CD4-positive, alpha-beta T cell treated with Interleukin-4 for 1 hour (primary cell): ENCODE measurements around the gene ABCC12.
A peak's percentile ranks its signal among the peaks of the same experiment; 100 is the strongest.

Experiments used
- DNase-seq, 2 donors: peaks; one replicate each; pipeline ENCODE4 v3.0.0-alpha.2; 2020 to 2022

Gene ABCC12

DNA sequence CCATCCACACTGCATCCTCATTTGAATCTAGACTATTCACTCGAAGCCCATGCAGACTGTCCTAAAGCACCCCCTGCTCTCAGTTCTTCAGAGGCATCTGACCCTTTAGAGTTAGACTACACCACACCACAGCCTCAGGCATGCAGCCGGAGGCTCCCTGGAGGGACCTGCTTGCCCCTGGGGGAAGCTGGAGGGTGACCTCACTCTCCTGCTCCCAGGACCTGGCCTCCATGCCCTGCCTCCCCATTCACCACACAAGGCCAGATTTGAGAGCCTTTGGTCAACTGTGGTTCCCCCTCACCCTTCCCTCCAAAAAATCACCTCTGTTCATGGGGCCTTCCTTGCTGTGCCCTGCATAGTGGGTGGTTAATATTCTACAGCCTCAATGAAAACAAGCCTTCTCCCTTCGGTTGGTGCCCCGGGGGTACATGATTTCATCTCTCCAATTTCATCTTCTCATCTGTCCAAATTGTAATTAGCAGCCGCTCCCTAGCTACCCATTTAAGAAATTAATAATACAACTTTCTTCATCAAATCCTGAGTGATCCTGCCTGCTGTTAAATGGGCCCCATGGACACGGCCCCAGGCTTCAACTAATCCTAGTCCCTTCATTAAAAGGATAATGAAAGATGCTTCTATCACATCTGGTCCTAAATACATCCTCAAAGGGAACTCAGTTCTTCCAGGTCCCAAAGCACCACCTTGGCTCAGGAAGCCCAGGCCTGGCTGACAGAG is 24.4 kb downstream of the ABCC12 start:
- no peak for DNase-seq

DNA sequence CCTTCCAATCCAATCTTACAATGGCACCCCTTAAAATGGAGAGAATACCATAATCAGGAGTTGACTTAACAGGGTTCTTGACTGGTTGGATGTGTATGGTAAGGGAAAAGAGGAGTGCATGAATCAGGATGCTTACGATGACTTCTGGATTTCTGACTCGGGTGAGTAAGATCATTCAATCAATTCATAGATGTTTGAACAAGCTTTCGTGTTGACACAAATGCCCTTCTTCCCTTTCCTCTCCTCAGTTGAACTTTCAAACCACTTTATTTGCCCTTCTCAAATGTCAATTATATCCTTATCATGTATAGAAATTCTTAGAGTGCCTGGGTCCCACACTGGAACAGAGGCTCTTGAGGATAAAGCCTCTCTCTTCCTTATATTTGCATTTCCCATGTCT is 25.9 kb downstream of the ABCC12 start:
- DNase-seq: no peak

DNA sequence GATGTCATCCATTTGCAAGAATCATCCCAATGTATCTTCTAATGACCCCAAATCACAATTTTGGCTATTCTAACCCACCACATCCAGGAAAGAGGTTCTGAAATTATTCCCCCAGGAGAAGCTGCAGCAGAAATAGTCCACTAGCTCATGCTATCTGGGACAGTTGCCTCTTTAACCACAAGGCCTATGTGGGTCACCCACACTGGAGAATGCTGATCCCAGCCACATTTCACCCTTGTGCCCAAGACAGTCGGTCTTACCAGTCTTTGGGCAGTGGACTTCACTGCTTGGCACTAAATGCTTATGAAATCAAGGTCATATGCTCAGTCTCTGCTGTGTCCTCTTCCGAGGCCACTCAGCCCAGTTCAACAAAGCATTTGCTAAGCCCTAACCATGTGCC is 27.0 kb downstream of the ABCC12 start:
- no peak for DNase-seq

DNA sequence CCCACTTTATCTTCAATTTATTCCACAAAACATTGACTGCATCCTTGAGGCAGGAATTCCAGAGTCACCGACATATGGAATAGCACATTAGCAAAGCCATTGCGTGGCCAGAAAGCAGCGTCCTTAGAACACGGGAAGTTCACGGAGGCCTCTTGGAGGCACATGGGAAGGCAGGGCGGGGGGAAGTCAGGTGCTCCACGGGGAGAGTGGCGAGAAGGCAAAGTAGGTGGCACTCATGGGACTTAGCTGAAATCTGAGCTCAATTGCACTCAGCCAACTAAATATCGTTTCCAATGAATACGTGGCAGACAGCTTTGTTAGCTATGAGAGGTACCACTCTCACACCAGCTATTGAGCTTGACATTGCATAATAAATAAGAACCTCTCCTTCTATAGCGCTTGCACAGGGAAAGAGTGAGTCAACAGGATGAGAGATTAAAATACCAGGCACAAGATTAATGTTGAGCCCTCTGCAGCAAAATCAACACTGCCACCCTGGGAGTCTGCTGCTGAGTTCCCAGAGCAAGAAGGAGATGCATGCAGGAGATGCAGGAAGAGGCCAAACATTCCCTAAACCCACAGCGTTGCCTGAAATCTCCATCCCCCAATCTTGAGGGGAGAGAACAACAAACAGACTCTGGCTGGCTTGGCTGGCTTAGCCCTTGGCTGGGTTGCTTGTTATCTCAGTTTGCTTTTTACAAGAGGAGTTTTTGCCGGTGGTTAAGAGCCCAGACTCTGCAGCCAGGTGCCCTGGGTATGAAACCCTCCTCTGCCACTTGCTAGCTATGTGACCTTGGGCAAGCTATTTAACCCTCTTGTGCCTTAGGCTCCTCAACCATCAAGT is 28.8 kb downstream of the ABCC12 start:
- no peak for DNase-seq

DNA sequence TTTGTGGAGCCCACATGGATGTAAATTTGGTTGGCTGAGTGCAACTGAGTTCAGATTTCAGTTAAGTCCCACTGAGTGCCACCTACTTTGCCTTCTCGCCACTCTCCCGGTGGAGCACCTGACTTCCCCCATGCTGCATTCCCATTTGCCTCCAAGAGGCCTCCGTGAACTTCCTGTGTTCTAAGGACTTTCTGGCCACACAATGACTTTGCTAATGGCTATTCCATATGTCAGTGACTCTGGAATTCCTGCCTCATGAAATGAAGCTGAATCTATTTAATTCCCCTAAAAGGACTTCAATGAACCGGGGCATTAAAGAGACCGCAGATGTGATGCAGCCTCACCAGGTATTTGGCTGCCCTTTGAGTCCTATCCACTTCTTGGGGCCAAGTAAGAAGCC is 29.9 kb downstream of the ABCC12 start:
- no peak for DNase-seq

DNA sequence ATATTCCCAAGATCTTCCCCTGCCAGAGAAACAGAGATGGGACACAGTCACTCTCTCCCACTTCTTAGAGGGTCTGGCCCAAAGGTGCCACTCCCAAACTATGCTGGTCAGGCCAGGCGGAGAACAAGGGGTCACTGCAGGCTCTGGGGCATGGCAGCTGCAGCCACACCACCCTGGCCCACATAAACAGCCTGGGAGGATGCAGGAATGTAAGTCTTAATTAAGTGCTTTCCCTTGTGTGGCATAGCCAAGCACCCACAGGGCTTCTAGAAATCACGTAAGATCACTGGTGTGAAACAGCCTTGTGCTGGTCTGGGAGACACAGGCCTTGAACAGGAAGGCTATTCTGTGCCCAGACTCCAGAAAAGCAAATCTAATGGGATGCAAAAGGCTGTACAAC is 31.5 kb downstream of the ABCC12 start:
- no peak for DNase-seq

DNA sequence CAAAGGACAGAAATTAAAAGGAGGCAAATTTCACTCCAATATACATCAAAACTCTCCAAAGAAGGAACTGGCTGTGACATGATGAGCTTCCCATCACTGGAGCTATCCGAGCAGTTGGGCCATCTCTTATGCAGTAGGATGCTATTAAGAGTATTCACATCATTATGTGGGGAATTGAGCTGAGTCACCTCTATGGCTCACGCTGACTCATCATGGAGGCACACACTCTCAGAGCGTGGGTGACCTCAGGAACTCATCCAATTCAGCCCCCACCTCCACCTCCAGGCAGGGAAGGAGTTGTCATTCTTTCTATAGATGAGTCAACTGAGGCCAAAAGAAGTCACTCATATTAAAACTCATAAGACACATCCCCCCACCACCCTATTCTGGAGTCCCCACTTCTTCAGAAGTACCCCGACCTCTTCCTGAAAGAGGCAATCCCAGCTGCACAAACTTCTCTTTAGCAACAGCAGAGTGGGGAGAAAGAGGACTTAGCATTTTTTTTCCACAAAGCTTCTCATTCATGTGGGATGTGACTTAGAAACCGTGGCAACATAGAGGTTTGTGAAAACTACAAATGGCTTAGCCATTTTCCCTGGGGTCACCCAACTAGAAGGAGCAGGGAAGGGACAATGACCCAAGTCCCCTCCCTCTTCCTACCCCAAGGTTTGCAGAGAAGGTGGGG is 32.5 kb downstream of the ABCC12 start:
- DNase-seq: no peak

DNA sequence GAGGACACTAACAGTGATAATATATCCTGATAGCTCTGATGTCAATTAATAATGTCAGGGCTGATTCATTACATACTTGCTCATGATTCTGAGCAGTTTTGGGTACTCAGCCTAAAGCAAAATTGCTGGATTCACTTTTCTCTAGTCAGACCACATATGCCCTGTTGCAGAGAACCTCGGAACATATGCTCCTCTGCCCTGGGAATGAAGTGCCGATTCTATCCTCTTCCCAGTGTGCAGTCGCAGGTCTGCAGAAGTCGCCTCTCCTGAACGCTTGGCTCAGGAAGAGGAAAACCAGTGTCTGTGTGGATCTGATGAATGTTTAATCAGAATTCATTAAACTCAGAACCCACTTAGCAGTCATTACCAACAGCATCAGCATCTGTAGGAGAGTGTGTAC is 34.5 kb downstream of the ABCC12 start:
- DNase-seq: no peak

DNA sequence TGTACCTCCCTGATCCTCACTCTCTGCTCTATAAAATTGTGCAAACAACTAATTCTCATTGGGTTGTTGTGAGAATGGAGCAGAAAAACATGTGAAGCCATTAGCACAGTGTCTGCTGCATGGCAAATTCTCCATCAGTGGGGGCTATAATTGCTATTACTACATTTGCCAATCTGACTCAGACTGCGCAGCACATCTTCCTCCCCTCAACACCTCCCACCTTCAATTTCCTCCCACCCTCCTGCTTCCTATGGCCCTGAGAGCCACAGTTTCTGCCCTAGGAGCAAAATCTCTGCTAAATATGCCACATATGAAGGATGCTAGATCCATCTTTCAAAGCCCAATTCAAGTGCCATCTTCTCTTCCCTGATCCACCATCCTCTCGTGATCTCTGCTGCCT is 37.0 kb downstream of the ABCC12 start:
- DNase-seq: no peak

DNA sequence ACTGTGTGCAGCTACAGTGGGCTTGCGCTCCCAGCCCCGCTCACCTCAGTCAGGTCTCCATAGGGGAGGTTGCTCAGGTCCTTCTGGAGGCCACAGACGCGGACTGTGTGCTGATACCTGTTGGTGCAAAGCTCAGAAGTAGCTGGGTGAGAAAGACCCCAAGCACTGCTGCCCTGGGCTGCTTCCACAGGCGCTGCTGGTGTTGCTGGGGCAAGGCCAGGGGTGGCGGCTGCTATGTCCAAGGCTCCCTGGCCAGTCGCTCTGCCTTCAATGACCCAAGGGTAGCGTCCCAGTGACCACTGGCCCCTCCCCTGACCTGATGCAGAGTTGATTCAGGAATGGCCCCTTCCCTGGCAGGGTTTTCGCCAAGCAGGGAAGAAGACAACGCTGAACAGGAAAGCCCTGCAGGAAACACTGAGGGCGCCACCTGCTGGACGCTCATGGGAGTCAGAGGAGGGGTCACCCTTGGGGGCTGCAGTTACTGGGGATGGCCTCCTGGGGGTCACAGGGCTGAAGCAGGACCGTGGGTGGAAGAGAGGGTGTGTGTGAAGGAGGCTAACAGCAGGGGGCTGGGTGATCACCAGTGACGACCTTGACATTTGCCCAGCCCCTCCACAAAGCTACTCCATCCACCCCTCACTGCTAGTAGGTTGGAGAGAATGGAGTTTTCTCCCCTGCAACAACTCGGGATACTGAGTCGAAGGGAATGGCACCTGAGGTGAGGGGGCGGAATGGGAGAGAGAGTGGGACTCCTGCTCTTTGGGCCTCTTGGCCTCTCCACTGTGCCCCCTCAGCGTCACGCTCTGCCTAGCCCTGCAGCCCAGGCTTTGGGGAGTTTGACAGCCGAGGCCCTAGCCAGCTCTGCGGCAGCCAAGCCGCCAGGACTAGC is 38.3 kb downstream of the ABCC12 start:
- DNase-seq: peak; percentile 42 to 50

DNA sequence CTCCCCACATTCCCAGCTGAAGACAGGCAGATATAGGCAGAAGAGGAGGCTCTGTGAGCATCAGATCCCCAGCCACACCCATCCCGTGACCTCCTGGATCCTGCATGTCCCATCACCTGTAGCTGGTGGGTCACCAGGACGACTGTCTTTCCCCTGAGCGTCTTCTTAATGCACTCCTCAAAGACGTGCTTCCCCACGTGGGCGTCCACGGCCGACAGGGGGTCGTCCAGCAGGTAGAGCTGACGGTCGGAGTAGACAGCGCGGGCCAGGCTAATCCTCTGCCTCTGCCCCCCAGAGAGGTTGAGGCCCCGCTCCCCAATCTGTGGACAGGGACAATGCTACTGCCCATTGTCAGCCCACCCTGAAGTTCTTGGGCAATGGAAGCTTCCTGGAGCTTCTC is 40.5 kb downstream of the ABCC12 start:
- no peak for DNase-seq

DNA sequence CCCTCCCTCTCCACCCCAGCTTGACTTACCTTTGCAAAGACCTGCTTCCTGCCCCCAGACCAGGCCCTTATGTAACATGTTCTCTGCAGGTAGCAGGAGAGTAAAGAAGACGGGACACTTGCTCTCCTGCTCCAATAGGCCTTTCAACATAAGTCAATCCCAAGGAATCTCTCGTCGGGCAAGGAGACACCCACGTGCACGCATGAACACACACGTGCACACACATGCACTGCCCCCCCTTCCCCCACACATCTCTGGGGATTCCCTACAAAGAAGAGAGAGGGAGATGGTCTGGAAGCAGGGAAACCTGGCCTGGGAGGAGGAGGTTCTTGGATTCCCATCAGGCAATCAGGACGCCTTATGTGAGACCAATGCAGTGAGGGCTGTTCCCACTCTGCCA is 41.4 kb downstream of the ABCC12 start:
- DNase-seq: no peak

DNA sequence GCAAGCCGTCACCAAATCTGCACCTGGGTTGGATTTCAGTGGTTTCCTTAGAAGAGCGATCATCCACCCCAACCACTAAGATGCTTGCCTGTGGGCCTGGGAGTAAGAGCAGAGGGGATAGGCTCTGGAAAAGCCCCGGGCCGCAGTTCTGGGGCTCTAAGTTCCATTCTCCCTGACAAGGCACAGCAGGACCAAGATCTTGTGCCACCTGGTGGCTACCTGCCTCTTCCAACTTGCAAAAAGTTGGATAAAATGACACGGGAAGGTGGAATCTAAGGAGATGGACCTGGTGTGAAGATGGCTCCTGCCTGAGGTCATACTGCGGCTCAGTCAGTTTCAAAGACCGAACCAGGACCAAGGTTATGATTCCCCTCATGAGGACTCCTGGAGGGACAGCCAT is 42.3 kb downstream of the ABCC12 start:
- no peak for DNase-seq

DNA sequence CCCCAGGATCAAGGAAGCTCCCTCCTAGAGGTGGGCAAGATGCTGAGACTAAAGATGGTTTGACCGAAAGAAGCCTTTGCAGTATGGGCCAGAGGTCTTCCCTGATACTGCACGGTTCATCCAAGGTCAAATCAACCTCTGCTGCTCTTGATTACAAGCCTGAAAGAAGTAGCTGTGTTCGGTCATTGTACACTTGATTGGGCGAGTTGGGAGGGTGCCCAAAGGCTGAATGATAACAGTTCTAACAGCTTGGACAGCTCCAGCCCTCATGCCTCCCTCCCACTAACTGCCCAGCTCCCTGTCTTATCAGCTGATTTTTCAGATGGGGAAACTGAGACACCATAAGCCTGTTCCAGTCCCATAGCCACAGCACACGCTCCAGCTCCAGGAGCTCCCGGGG is 42.8 kb downstream of the ABCC12 start:
- no peak for DNase-seq

DNA sequence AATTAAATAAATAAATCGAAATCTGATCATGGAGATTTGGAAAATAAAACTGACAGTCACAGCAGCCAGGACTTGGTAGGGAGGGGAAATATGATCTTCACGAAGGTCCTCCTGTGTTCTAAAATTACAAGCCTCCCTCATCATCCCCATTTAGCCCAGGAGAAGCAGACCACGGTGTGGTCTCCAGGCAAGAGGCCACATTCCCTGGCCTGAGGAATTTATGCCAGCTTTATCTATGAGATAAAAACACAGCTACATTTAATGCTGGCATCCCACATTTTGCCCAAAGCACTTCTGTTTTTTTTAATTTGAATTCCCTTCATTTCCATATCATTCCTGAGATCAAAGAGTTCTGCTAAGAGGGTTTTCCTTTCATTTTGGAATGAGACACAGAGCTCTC is 43.2 kb downstream of the ABCC12 start:
- DNase-seq: no peak

DNA sequence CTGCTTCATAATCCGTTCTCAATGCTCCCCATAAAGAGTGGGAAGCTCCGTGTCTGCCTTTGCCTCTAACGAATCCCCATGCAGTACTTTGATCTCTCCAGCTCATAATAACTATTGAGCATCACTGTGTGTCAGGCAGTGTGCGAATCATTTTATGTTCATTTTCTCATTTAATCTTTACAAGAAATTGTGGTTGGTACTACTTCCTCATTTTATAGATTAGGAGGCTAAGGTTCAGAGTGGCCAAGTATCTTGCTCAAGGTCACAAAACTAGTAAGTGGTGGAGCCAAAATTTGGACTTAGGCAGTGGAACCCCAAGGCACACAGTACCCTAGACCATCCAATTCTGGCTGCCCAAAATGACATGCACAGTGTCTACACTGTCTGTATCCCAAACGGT is 44.8 kb downstream of the ABCC12 start:
- no peak for DNase-seq

DNA sequence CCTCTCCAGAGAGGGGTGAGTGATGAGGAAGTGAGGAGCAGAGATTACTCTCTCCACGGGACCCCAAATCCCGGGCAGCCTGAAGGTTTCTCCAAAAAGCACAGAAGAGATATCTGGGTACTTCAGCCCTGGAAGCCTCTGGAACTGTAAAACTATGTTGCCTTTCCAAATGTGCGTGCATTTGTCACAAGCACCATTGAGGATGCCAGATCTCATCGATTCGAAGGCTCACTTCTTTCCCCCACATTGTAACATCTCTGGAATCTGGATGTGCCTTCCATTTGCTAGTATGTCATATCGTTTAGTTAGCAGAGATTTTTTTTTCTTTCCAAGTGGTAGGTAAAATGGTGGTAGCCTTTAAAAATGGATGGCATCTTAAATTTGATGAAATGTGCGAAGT is 45.8 kb downstream of the ABCC12 start:
- no peak for DNase-seq

DNA sequence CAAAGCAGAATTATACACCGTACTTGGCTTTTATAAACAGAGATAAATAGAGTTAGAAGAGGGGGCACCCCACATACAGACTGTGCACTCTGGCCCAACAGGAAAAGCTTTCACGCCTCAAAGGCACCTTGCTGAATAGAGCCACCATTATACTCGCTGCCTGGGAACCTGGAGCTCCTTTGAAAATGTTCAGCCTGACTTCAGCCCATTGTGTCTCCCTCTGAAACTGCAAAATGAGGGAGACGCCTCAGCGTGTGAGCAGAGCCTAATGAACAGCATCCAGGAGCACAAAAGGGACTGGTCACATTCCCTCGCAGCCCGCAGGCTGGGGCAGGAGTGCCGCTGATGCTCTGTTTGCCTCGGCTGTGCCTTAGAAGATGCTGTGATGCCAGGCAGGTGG is 46.3 kb downstream of the ABCC12 start:
- no peak for DNase-seq

DNA sequence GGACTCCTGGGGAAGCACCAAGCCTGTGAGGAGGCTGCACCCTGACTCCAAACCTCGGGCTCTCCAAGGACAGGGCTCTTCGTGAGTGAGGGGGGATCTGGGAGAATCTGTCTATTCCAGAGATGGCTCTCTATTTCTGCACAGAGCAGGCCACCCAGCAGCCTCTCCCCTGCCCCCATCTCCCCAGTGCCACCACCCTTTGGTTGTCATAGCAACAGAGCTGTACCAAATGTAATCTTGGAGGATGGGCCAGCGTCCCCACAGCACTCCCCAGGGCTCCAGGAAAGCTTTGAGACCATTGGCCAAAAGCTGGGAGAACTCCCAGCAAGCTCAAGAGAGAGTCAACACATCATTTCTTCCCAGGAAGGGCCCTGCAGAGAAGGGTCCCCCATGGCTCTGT is 49.3 kb downstream of the ABCC12 start:
- DNase-seq: no peak
